Activated T-cell treated with anti-CD3 and anti-CD28 coated beads for 48 hours (primary cell): ENCODE data around the gene FAM177A1.

Experiments used
- DNase-seq: peaks from one replicate; pipeline ENCODE4 v3.0.0-alpha.2; 2020; ENCODE audit warnings: low read depth

The FAM177A1 gene

DNA sequence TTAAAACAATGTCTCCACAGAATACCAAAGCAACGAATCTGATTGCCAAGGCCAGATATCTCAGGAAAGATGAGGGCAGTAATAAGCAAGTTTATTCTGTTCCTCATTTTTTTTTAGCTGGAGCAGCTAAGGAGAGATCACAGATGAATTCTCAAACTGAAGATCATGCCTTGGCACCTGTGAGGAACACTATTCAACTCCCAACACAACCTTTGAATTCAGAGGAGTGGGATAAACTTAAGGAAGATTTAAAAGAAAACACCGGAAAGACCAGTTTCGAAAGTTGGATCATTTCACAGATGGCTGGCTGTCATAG, 77.3 kb downstream of the FAM177A1 start:
- no peak for DNase-seq

DNA sequence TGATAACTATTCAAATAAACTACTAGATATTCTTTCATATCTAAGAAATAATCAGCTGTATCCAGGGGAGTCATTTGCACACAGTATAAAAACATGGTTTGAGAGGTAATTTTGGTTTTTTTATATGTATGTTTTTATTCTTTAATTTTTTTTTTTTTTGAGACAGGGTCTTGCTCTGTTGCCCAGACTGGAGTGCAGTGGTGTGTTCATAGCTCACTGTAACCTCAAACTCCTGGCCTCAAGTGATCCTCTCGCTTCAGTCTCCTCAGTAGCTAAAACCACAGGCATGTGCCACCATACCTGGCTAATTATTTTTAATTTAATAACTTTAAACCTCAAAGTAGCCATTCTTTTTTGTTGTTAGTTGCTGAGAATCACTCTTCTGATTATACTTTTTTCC, 78.1 kb downstream of the FAM177A1 start:
- no peak for DNase-seq
